Mesenteric fat pad (tissue), 1 donor: ENCODE data around the gene BCCIP. TPM values are rescaled to one million over a fixed set of nuclear protein-coding genes. Genes with fewer than 3 reads are reported as not detected.

ENCODE experiments used
- DNase-seq: peaks from one replicate; pipeline ENCODE4 v3.0.0-alpha.2; 2020; ENCODE audit warnings: low spot score
- microRNA-seq: library from miRNA; unstranded; fragments of <30 nt; microRNA quantifications from one replicate; pipeline ENCODE4 v1.2.0, GENCODE V29; 2020; ENCODE audit warnings: borderline number of aligned reads
- total RNA-seq: library from RNA; stranded (reverse); fragmentation: NEBNext Ultra II Directional; extraction: Animal tissue kit (Norgen Biotek cat#: 25700); gene quantifications from one replicate; pipeline ENCODE4 v1.2.1, GENCODE V29; 2021
- donor health status: DM: yes; HTN: yes; CAD: no.

BCCIP gene
- total RNA-seq, 1 donor from 2014 or later, result 57.7 TPM

- DNase-seq, result no peak
Measured at GRCh38 chr10:125883211-125883610, 59.9 kb downstream of the BCCIP start.

Small RNA genes within 50 kb of the gene (microRNA-seq; reads per million reads assigned to microRNA genes)
- gene MIR4484, result 3.6 reads per million

Other genes starting within 250 kb of the BCCIP start
- not detected for gene TEX36, start 140.4 kb upstream of the BCCIP start, total RNA-seq
- 15.6 TPM for gene EDRF1, start 103.8 kb upstream of the BCCIP start, total RNA-seq
- gene MMP21, start 47.7 kb upstream of the BCCIP start, total RNA-seq, result 0.29 TPM
- gene UROS, start 288 bp upstream of the BCCIP start, total RNA-seq, result 50.6 TPM
- 29.6 TPM for gene DHX32, start 57.7 kb downstream of the BCCIP start, total RNA-seq
- gene FANK1, start 73.0 kb downstream of the BCCIP start, total RNA-seq, result 0.42 TPM